H1 (cell line): Measurements from ENCODE around the gene CDH12. TPM values are rescaled to one million over a fixed set of nuclear protein-coding genes. Genes with fewer than 3 reads are reported as not detected.
"Not testable (repeated sequence)": the region's sequence is repeated elsewhere in the genome, so short reads cannot be mapped to it uniquely, and the experiment has no call there.

ENCODE experiments used
- CTCF ChIA-PET: fragments of 300-600 bp; sonication (Branson Sonifier 250); formaldehyde crosslinking; loops from one replicate; lab custom pipeline; 2021; ENCODE audit not compliant: partially characterized antibody; lab: Charles Lee
- POLR2A ChIA-PET: fragments of 300-600 bp; sonication (Branson Sonifier 250); formaldehyde crosslinking; loops from one replicate; lab custom pipeline; 2021; ENCODE audit warnings: inconsistent platforms; ENCODE audit not compliant: partially characterized antibody; lab: Charles Lee
- DNase-seq, 2 experiments: peaks; one replicate each; pipeline versions ENCODE4 v3.0.0 to v3.0.0-alpha.2; 2010 to 2022; ENCODE audit warnings: low spot score in 2 of 2, low read depth in 1 of 2, mixed read lengths in 1 of 2
- FAIRE-seq: peaks from 2 replicates; lab custom pipeline; 2011; peaks lifted over from hg19 to GRCh38; lab: Jason Lieb, UNC
- H2AFZ ChIP-seq: 2 replicates; pipeline ENCODE4 v1.8.1; 2012; ENCODE audit warnings: low read length, inconsistent platforms
- H2AK5ac ChIP-seq: 2 replicates; pipeline ENCODE4 v1.6.1; 2013; ENCODE audit warnings: low read depth, low read length
- H2BK120ac ChIP-seq: replicated peaks from 2 replicates; pipeline ENCODE3; 2013; ENCODE audit warnings: low read depth, low read length, inconsistent platforms
- H2BK12ac ChIP-seq: 2 replicates; pipeline ENCODE4 v1.6.1; 2013; ENCODE audit warnings: low read depth, low read length
- H2BK15ac ChIP-seq: 2 replicates; pipeline ENCODE4 v1.6.1; 2013; ENCODE audit warnings: low read length
- H2BK20ac ChIP-seq: 2 replicates; pipeline ENCODE4 v1.6.1; 2013; ENCODE audit warnings: low read length
- H2BK5ac ChIP-seq: 2 replicates; pipeline ENCODE4 v1.6.1; 2013; ENCODE audit warnings: low read depth, low read length
- H3K14ac ChIP-seq: 2 replicates; pipeline ENCODE4 v1.6.1; 2013; ENCODE audit warnings: inconsistent platforms; ENCODE audit not compliant: insufficient read length
- H3K18ac ChIP-seq: 2 replicates; pipeline ENCODE4 v1.6.1; 2013; ENCODE audit warnings: low read length; ENCODE audit errors: extremely low read depth
- H3K23ac ChIP-seq: 2 replicates; pipeline ENCODE4 v1.6.1; 2013; ENCODE audit warnings: inconsistent platforms; ENCODE audit not compliant: insufficient read length
- H3K23me2 ChIP-seq: 2 replicates; pipeline ENCODE4 v1.6.1; 2013; ENCODE audit warnings: low read depth, low read length
- H3K27ac ChIP-seq: 2 replicates; pipeline ENCODE4 v1.6.1; 2011; ENCODE audit warnings: low read depth, low read length, inconsistent platforms
- H3K27me3 ChIP-seq, 4 experiments: replicated peaks in 1 of 4; 1 replicate in 1 of 4; 2 replicates in 3 of 4; pipeline versions ENCODE4 v1.6.1 to v1.8.1; 2011 to 2013; ENCODE audit warnings: low read length in 3 of 4, mild to moderate bottlenecking in 3 of 4, inconsistent platforms in 2 of 4, mixed read lengths in 2 of 4, moderate library complexity in 1 of 4; ENCODE audit not compliant: control insufficient read depth in 3 of 4, insufficient read depth in 3 of 4; ENCODE audit errors: extremely low read depth in 1 of 4
- H3K36me3 ChIP-seq, 4 experiments: 2 replicates each; pipeline versions ENCODE4 v1.6.1 to v1.8.1; 2011 to 2013; ENCODE audit warnings: mild to moderate bottlenecking in 4 of 4, low read length in 3 of 4, moderate library complexity in 2 of 4, control low read depth in 1 of 4, inconsistent platforms in 1 of 4; ENCODE audit not compliant: insufficient read depth in 4 of 4, control insufficient read depth in 2 of 4
- H3K4ac ChIP-seq: replicated peaks from 2 replicates; pipeline ENCODE3; 2013; ENCODE audit warnings: low read length, low read depth, mixed read lengths, inconsistent platforms; ENCODE audit not compliant: insufficient read length
- H3K4me1 ChIP-seq, 4 experiments: replicated peaks in 1 of 4; 1 replicate in 1 of 4; 2 replicates in 3 of 4; pipeline versions ENCODE4 v1.6.1 to v1.8.1; 2011 to 2013; ENCODE audit warnings: low read length in 3 of 4, inconsistent platforms in 2 of 4, mixed read lengths in 1 of 4; ENCODE audit not compliant: insufficient read depth in 4 of 4, control insufficient read depth in 3 of 4
- H3K4me2 ChIP-seq, 2 experiments: 2 replicates each; pipeline versions ENCODE4 v1.6.1 to v1.8.1; 2011 to 2013; ENCODE audit warnings: low read depth in 2 of 2, low read length in 2 of 2, control low read depth in 1 of 2, inconsistent platforms in 1 of 2, mild to moderate bottlenecking in 1 of 2; ENCODE audit not compliant: insufficient read depth in 1 of 2
- H3K4me3 ChIP-seq, 4 experiments: fragments of 200-600, 300-600 bp in 1 of 4; sonication (generic), shearing (Covaris generic), sonication (Bioruptor Twin) in 1 of 4; 2 replicates each; pipeline versions ENCODE4 v1.5.1 to v1.8.1; 2011 to 2016; ENCODE audit warnings: low read length in 4 of 4, low read depth in 3 of 4, control low read depth in 2 of 4, inconsistent platforms in 2 of 4, mild to moderate bottlenecking in 2 of 4, mixed read lengths in 1 of 4, moderate library complexity in 1 of 4; ENCODE audit not compliant: insufficient read depth in 2 of 4; ENCODE audit errors: extremely low read depth in 1 of 4
- H3K56ac ChIP-seq: replicated peaks from 2 replicates; pipeline ENCODE3; 2013; ENCODE audit warnings: low read depth, mild to moderate bottlenecking, mixed read lengths, low read length, inconsistent platforms; ENCODE audit not compliant: insufficient read length
- H3K79me1 ChIP-seq: 2 replicates; pipeline ENCODE4 v1.6.1; 2013; ENCODE audit warnings: low read depth, low read length, control low read depth
- H3K79me2 ChIP-seq, 2 experiments: 2 replicates each; pipeline versions ENCODE4 v1.6.1 to v1.8.1; 2012 to 2013; ENCODE audit warnings: low read length in 2 of 2, mild to moderate bottlenecking in 2 of 2, inconsistent platforms in 1 of 2; ENCODE audit not compliant: insufficient read depth in 2 of 2, control insufficient read depth in 1 of 2
- H3K9ac ChIP-seq, 4 experiments: replicated peaks in 1 of 4; 1 replicate in 1 of 4; 2 replicates in 3 of 4; pipeline versions ENCODE4 v1.6.1 to v1.8.1; 2011 to 2013; ENCODE audit warnings: low read depth in 3 of 4, low read length in 3 of 4, control low read depth in 2 of 4, mild to moderate bottlenecking in 2 of 4, moderate library complexity in 2 of 4, inconsistent platforms in 1 of 4; ENCODE audit errors: extremely low read depth in 1 of 4
- H3K9me3 ChIP-seq, 2 experiments: 2 replicates each; pipeline versions ENCODE4 v1.6.1 to v1.8.1; 2012 to 2013; ENCODE audit warnings: mild to moderate bottlenecking in 2 of 2, moderate library complexity in 2 of 2, control low read depth in 1 of 2, inconsistent platforms in 1 of 2, low read depth in 1 of 2, low read length in 1 of 2, mixed read lengths in 1 of 2; ENCODE audit not compliant: insufficient read depth in 2 of 2
- H4K20me1 ChIP-seq, 2 experiments: replicated peaks in 1 of 2; 2 replicates each; pipeline versions ENCODE3 to v1.8.1; 2011 to 2013; ENCODE audit warnings: inconsistent platforms in 2 of 2, low read length in 2 of 2, mild to moderate bottlenecking in 1 of 2; ENCODE audit not compliant: insufficient read depth in 2 of 2, control insufficient read depth in 1 of 2
- H4K5ac ChIP-seq: 2 replicates; pipeline ENCODE4 v1.6.1; 2013; ENCODE audit warnings: low read length, low read depth, mixed read lengths, inconsistent platforms; ENCODE audit not compliant: insufficient read length
- H4K8ac ChIP-seq: 2 replicates; pipeline ENCODE4 v1.8.0; 2013; ENCODE audit warnings: mild to moderate bottlenecking, moderate library complexity, low read length, inconsistent platforms; ENCODE audit not compliant: insufficient read depth; ENCODE audit errors: extremely low read depth
- H4K91ac ChIP-seq: replicated peaks from 2 replicates; pipeline ENCODE3; 2013; ENCODE audit warnings: low read length, mixed read lengths, inconsistent platforms; ENCODE audit not compliant: insufficient read length
- RAD21 ChIP-seq, 2 experiments: IDR thresholded peaks in 1 of 2; conservative IDR thresholded peaks in 1 of 2; 2 replicates each; pipeline ENCODE4 v1.6.1; 2011; ENCODE audit warnings: low read depth in 2 of 2, low read length in 2 of 2, improper control_type of control experiment in 1 of 2, inconsistent platforms in 1 of 2, mild to moderate bottlenecking in 1 of 2, moderate library complexity in 1 of 2
- WGBS, 2 experiments: shearing (Covaris generic) in 1 of 2; methylation state at CpG; one replicate each; pipeline versions ENCODE4 v1.1.6 to v1.1.7; 2013 to 2015; ENCODE audit warnings: low lambda C conversion rate in 2 of 2, mixed read lengths in 2 of 2, inconsistent platforms in 1 of 2, low coverage in 1 of 2, missing lambda C conversion rate in 1 of 2; ENCODE audit not compliant: insufficient replicate concordance in 2 of 2, insufficient coverage in 1 of 2, insufficient read length in 1 of 2; ENCODE audit errors: extremely low coverage in 1 of 2, missing lambda C conversion rate in 1 of 2; 5-methylcytosine and 5-hydroxymethylcytosine counted together
- polyA plus RNA-seq, 7 experiments: library from polyadenylated mRNA; depleted of rRNA in 3 of 7; stranded (reverse) in 5 of 7; unstranded in 2 of 7; fragments of >200 nt in 5 of 7; fragments of 200-250 nt in 2 of 7; gene quantifications; 1 replicate in 5 of 7; 2 replicates in 1 of 7; 4 replicates in 1 of 7; pipeline versions ENCODE4 v1.2.1 to v1.2.3, GENCODE V29; 2011 to 2013; ENCODE audit warnings: missing spikeins in 2 of 7, mixed read lengths in 2 of 7
- total RNA-seq: library from RNA; stranded (reverse); fragmentation: NEBNext Ultra II Directional; extraction: Animal tissue kit (Norgen Biotek cat#: 25700); gene quantifications from 2 replicates; pipeline ENCODE4 v1.2.1, GENCODE V29; 2021
- TF ChIP-seq, protein P1 (sequence below), 3 experiments: IDR thresholded peaks; 1 replicate in 2 of 3; 2 replicates in 1 of 3; pipeline versions ENCODE4 v1.5.1 to v1.6.1; 2011; ENCODE audit warnings: low read length in 3 of 3, mild to moderate bottlenecking in 3 of 3, inconsistent platforms in 2 of 3, low read depth in 1 of 3, moderate library complexity in 1 of 3; ENCODE audit not compliant: insufficient read depth in 1 of 3; ENCODE audit errors: control extremely low read depth in 1 of 3

Gene CDH12
- total and polyA plus RNA-seq, 2 of the 8 experiments (the other 6 are each of a cell fraction or from before 2014, with no cell fraction given) = 0.03 TPM; not detected in 1

GRCh38 chr5:22213703-22214495, 639.2 kb downstream of the CDH12 start:
- H3K56ac ChIP-seq, H2BK12ac ChIP-seq, H3K23me2 ChIP-seq, H3K27me3 ChIP-seq, H3K14ac ChIP-seq, H3K27ac ChIP-seq, H3K79me2 ChIP-seq, H4K91ac ChIP-seq, H3K4me1 ChIP-seq, H2AK5ac ChIP-seq, H3K4ac ChIP-seq, H3K9ac ChIP-seq, H2BK120ac ChIP-seq, H3K36me3 ChIP-seq, H3K9me3 ChIP-seq, H3K23ac ChIP-seq, H2AFZ ChIP-seq, H2BK15ac ChIP-seq, H3K18ac ChIP-seq, H4K8ac ChIP-seq, H3K4me2 ChIP-seq, H3K4me3 ChIP-seq, POLR2A ChIA-PET, H2BK5ac ChIP-seq, H2BK20ac ChIP-seq, H4K20me1 ChIP-seq, H4K5ac ChIP-seq, H3K79me1 ChIP-seq: not testable (repeated sequence)
- TF ChIP-seq RAD21 (IDR thresholded peaks at IDR 0.05 in 1 of 2, conservative IDR thresholded peaks at IDR 0.05 in 1 of 2; ENCODE audit: low read depth in 2 of 2, low read length in 2 of 2) = peak; percentile 56 to 59
- TF ChIP-seq, protein P1, sequence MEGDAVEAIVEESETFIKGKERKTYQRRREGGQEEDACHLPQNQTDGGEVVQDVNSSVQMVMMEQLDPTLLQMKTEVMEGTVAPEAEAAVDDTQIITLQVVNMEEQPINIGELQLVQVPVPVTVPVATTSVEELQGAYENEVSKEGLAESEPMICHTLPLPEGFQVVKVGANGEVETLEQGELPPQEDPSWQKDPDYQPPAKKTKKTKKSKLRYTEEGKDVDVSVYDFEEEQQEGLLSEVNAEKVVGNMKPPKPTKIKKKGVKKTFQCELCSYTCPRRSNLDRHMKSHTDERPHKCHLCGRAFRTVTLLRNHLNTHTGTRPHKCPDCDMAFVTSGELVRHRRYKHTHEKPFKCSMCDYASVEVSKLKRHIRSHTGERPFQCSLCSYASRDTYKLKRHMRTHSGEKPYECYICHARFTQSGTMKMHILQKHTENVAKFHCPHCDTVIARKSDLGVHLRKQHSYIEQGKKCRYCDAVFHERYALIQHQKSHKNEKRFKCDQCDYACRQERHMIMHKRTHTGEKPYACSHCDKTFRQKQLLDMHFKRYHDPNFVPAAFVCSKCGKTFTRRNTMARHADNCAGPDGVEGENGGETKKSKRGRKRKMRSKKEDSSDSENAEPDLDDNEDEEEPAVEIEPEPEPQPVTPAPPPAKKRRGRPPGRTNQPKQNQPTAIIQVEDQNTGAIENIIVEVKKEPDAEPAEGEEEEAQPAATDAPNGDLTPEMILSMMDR (IDR thresholded peaks at IDR 0.05; ENCODE audit: control extremely low read depth in 1 of 3, insufficient read depth in 1 of 3, low read depth in 1 of 3, low read length in 3 of 3) = peak; percentile 14 to 49 (median 35)
- 62% methylated on average over 8 of the region's 11 CpGs; no CpG with 5 or more reads in 1 of the 2 experiments for WGBS, 2 experiments
- DNase-seq (peak in 1 of 2 experiments; percentile 49), FAIRE-seq (peak; percentile 88)
- CTCF ChIA-PET = interaction anchor here (0.9 kb wide), 1 partner anchor 44 kb away, joined by 3 read pairs; no protein-coding TSS in a partner anchor
